Heart left ventricle (tissue), 16 donors: ENCODE data around the gene CTNND2. TPM values are rescaled to one million over a fixed set of nuclear protein-coding genes. Genes with fewer than 3 reads are reported as not detected.

Experiments used
- ATAC-seq, 4 donors: fragments of 200-7000 bp; cut with Tn5 transposase; one replicate each; pipeline ENCODE4 v1.9.1; 2020 to 2022; ENCODE audit warnings: moderate library complexity in 4 of 4, mild to moderate bottlenecking in 3 of 4, moderate number of reproducible peaks in 1 of 4
- DNase-seq, 5 donors: peaks; one replicate each; pipeline ENCODE4 v3.0.0-alpha.2; 2020
- H3K27ac ChIP-seq, 12 donors: fragments of 200-600 bp; sonication (generic) in 4 of 12; one replicate each; pipeline versions ENCODE4 v1.5.0 to v1.8.0; 2016 to 2022; ENCODE audit warnings: mild to moderate bottlenecking in 2 of 12
- H3K27me3 ChIP-seq, 9 donors: fragments of 200-600 bp; sonication (generic) in 2 of 9; one replicate each; pipeline versions ENCODE4 v1.5.1 to v1.8.0; 2016 to 2022; ENCODE audit warnings: mild to moderate bottlenecking in 3 of 9
- H3K36me3 ChIP-seq, 9 donors: fragments of 200-600 bp; sonication (generic) in 2 of 9; one replicate each; pipeline versions ENCODE4 v1.5.0 to v1.8.0; 2018 to 2022; ENCODE audit warnings: mild to moderate bottlenecking in 2 of 9
- H3K4me1 ChIP-seq, 12 donors: fragments of 200-600 bp; sonication (generic) in 4 of 12; one replicate each; pipeline versions ENCODE4 v1.5.0 to v1.8.0; 2016 to 2022; ENCODE audit warnings: mild to moderate bottlenecking in 3 of 12
- H3K4me3 ChIP-seq, 12 donors: fragments of 200-600 bp; sonication (generic) in 4 of 12; one replicate each; pipeline versions ENCODE4 v1.5.0 to v1.8.0; 2017 to 2022; ENCODE audit warnings: mild to moderate bottlenecking in 9 of 12, moderate library complexity in 4 of 12
- H3K9me3 ChIP-seq, 12 donors: fragments of 200-600 bp; sonication (generic) in 4 of 12; one replicate each; pipeline versions ENCODE4 v1.5.0 to v1.8.0; 2016 to 2022; ENCODE audit warnings: mild to moderate bottlenecking in 1 of 12
- CTCF ChIP-seq, 12 donors: fragments of 200-600 bp; sonication (generic) in 4 of 12; IDR thresholded peaks; one replicate each; pipeline versions ENCODE4 v1.5.0 to v1.8.0; 2018 to 2022; ENCODE audit warnings: antibody characterized with exemption in 12 of 12, mild to moderate bottlenecking in 5 of 12
- POLR2A ChIP-seq, 2 donors: fragments of 450-650 bp; IDR thresholded peaks; one replicate each; pipeline ENCODE4 v1.6.1; 2017; ENCODE audit warnings: antibody characterized with exemption in 2 of 2, mild to moderate bottlenecking in 2 of 2, moderate library complexity in 2 of 2
- WGBS, 4 donors: extraction: QIAGEN DNeasy Blood & Tissue Kit in 2 of 4; methylation state at CpG; one replicate each; pipeline versions ENCODE4 v1.1.5 to v1.1.7; 2013 to 2018; 5-methylcytosine and 5-hydroxymethylcytosine counted together
- intact Hi-C, 10 donors: fragments of 100-400 bp; cut with DNase I; formaldehyde crosslinking; loops; one replicate each; pipeline versions ENCODE4 v1.11.1 to v1.14.2; 2022
- polyA plus RNA-seq, 2 donors: library from polyadenylated mRNA; stranded (reverse); fragments of 200-250 nt; gene quantifications; one replicate each; pipeline ENCODE4 v1.2.3, GENCODE V29; 2013
- total RNA-seq, 9 donors: library from RNA; depleted of rRNA in 2 of 9; stranded (reverse); fragments of >200 nt in 2 of 9; fragmentation: NEBNext Ultra II Directional in 3 of 9; extraction: Animal tissue kit (Norgen Biotek cat#: 25700) in 3 of 9; gene quantifications; one replicate each; pipeline versions ENCODE4 v1.1.0 to v1.2.4, GENCODE V29; 2016 to 2023
- donor health status: ischemic (EF 13 %, LVEDD 7.1; RV severe dilation, severe dysfunction).
- donor health status: healthy with polysubstance abuse.
- donor health status: DM: no; HTN: yes; CAD: no.
- donor health status: DM: no; HTN: no; CAD: no.
- donor health status: ischemic (EF 25% LVEDD 6.9; RV normal size, moderate dysfunction).
- donor health status: ischemic (EF 25% LVEDD 5.7; RV mildly dilated, moderate dysfunction).
- donor health status: healthy.
- donor health status: DM: yes; HTN: yes; CAD: no.
- donor health status: ischemic (EF 35%, LVEDD 5.7; RV mildly dilated, moderate dysfunction).
- donor health status: nonischemic (EF 11% LVEDD 7.7; RV severe dilation, severe dysfunction).
- donor health status: DM: yes; HTN: yes; CAD: no.
- donor health status: PGD.
- donor health status: ischemic (EF 29% LVEDD 5.4; RV normal size, mild dysfunction).
- donor health status: nonischemic (EF 23%, LVEDD 6.1; RV moderate dilation, normal function).

CTNND2 gene
- total and polyA plus RNA-seq, 11 donors: 4.0 to 36.8 (median 20.2) TPM

GRCh38 chr5:11261241-11261640, 643.0 kb downstream of the CTNND2 start:
- DNase-seq (no peak), ATAC-seq (no peak)
- Histone ChIP-seq H3K27ac (no peak overlapping the region), H3K4me1 (no peaks in the 10 kb centered on the region), H3K4me3 (no peak overlapping the region), H3K9me3 (no peaks in the 10 kb centered on the region), H3K27me3 (no peaks in the 10 kb centered on the region), H3K36me3 (no peaks in the 10 kb centered on the region)
- WGBS, 4 donors: 55 to 70% (median 63%) methylated on average over 6 of the region's 6 CpGs
- intact Hi-C loops: loop anchor here in 7 of 10 donors (10.0 kb wide), 4 partner anchors 234 to 764 kb away; no protein-coding TSS in a partner anchor
- TF ChIP-seq CTCF (IDR thresholded peaks at IDR 0.05) (no peak), POLR2A (IDR thresholded peaks at IDR 0.05) (no peak)

- Histone ChIP-seq H3K27ac (no peak overlapping the region), H3K9me3 (no peaks in the 10 kb centered on the region), H3K27me3 (no peaks in the 10 kb centered on the region), H3K36me3 (no peaks in the 10 kb centered on the region), H3K4me1 (no peaks in the 10 kb centered on the region), H3K4me3 (no peak overlapping the region)
- DNase-seq: no peak
- intact Hi-C loops: no loop called here
- ATAC-seq: no peak
- no peak for TF ChIP-seq POLR2A (IDR thresholded peaks at IDR 0.05)
- no peak for TF ChIP-seq CTCF (IDR thresholded peaks at IDR 0.05)
- 87 to 91% (median 90%) methylated on average over 5 of the region's 5 CpGs for WGBS, 4 donors
These were observed 646.2 kb downstream of the CTNND2 start for GRCh38 chr5:11258001-11258400.

GRCh38 chr5:11252523-11252922, 651.7 kb downstream of the CTNND2 start:
- DNase-seq (no peak), ATAC-seq (no peak)
- no peak overlapping the region for H3K4me3 ChIP-seq
- no peaks in the 10 kb centered on the region for H3K27me3 ChIP-seq
- H3K4me1 ChIP-seq: no peaks in the 10 kb centered on the region
- intact Hi-C loops: no loop called here
- no peaks in the 10 kb centered on the region for H3K36me3 ChIP-seq
- no peak overlapping the region for H3K27ac ChIP-seq
- TF ChIP-seq POLR2A (IDR thresholded peaks at IDR 0.05) (no peak), CTCF (IDR thresholded peaks at IDR 0.05) (no peak)
- no peaks in the 10 kb centered on the region for H3K9me3 ChIP-seq

GRCh38 chr5:11252075-11252474, 652.2 kb downstream of the CTNND2 start:
- Histone ChIP-seq H3K4me3 (no peak overlapping the region), H3K4me1 (no peaks in the 10 kb centered on the region), H3K9me3 (no peaks in the 10 kb centered on the region), H3K36me3 (no peaks in the 10 kb centered on the region), H3K27me3 (no peaks in the 10 kb centered on the region), H3K27ac (no peak overlapping the region)
- intact Hi-C loops: no loop called here
- WGBS, 4 donors: 0 to 71% (median 33%) methylated on average over 1 of the region's 1 CpG
- DNase-seq (no peak), ATAC-seq (no peak)
- TF ChIP-seq CTCF (IDR thresholded peaks at IDR 0.05): no peak
